Astrocyte (in vitro differentiated cells and primary cell): Measurements from ENCODE around the gene ORMDL1. TPM values are rescaled to one million over a fixed set of nuclear protein-coding genes. Genes with fewer than 3 reads are reported as not detected.

Source experiments
- DNase-seq: peaks from one replicate; pipeline ENCODE4 v3.0.0-alpha.2; 2010; ENCODE audit warnings: low read depth
- FAIRE-seq: peaks from 2 replicates; lab custom pipeline; 2011; peaks lifted over from hg19 to GRCh38; lab: Jason Lieb, UNC
- H2AFZ ChIP-seq: 2 replicates; pipeline ENCODE4 v1.6.0; 2012; ENCODE audit warnings: low read depth, low read length, inconsistent platforms
- H3K27ac ChIP-seq: 2 replicates; pipeline ENCODE4 v1.5.1; 2011; ENCODE audit warnings: low read depth, low read length, inconsistent platforms
- H3K27me3 ChIP-seq: 2 replicates; pipeline ENCODE4 v1.6.0; 2011; ENCODE audit warnings: low read length, inconsistent platforms; ENCODE audit not compliant: insufficient read depth
- H3K36me3 ChIP-seq: 2 replicates; pipeline ENCODE4 v1.5.1; 2011; ENCODE audit warnings: low read length, inconsistent platforms; ENCODE audit not compliant: insufficient read depth
- H3K4me1 ChIP-seq: 2 replicates; pipeline ENCODE4 v1.5.1; 2011; ENCODE audit warnings: low read length, inconsistent platforms; ENCODE audit not compliant: insufficient read depth
- H3K4me2 ChIP-seq: 2 replicates; pipeline ENCODE4 v1.6.0; 2012; ENCODE audit warnings: low read length, inconsistent platforms
- H3K4me3 ChIP-seq: 2 replicates; pipeline ENCODE4 v1.5.1; 2011; ENCODE audit warnings: low read depth, mild to moderate bottlenecking, low read length, inconsistent platforms; ENCODE audit not compliant: insufficient read depth
- H3K79me2 ChIP-seq: 2 replicates; pipeline ENCODE4 v1.6.0; 2012; ENCODE audit warnings: mild to moderate bottlenecking, low read length, inconsistent platforms; ENCODE audit not compliant: insufficient read depth
- H3K9ac ChIP-seq: 2 replicates; pipeline ENCODE4 v1.6.0; 2012; ENCODE audit warnings: mild to moderate bottlenecking, low read length, inconsistent platforms
- H3K9me3 ChIP-seq: 2 replicates; pipeline ENCODE4 v1.5.1; 2012; ENCODE audit warnings: low read depth, mild to moderate bottlenecking, low read length, inconsistent platforms; ENCODE audit not compliant: insufficient read depth
- H4K20me1 ChIP-seq: 2 replicates; pipeline ENCODE4 v1.6.0; 2012; ENCODE audit warnings: low read length, inconsistent platforms; ENCODE audit not compliant: insufficient read depth
- H3K27ac Mint-ChIP-seq: one replicate; pipeline ENCODE4 v1.8.0; 2021; ENCODE audit warnings: mild to moderate bottlenecking, mixed read lengths; ENCODE audit not compliant: unreplicated experiment
- H3K27me3 Mint-ChIP-seq: one replicate; pipeline ENCODE4 v1.8.0; 2021; ENCODE audit warnings: low read depth, mixed read lengths; ENCODE audit not compliant: unreplicated experiment
- H3K36me3 Mint-ChIP-seq: one replicate; pipeline ENCODE4 v1.8.0; 2021; ENCODE audit warnings: low read depth, mixed read lengths; ENCODE audit not compliant: unreplicated experiment
- H3K4me1 Mint-ChIP-seq: one replicate; pipeline ENCODE4 v1.8.0; 2021; ENCODE audit warnings: low read depth, mixed read lengths; ENCODE audit not compliant: unreplicated experiment
- H3K4me3 Mint-ChIP-seq: one replicate; pipeline ENCODE4 v1.8.0; 2021; ENCODE audit warnings: mild to moderate bottlenecking, moderate library complexity, mixed read lengths; ENCODE audit not compliant: unreplicated experiment
- H3K9me3 Mint-ChIP-seq: one replicate; pipeline ENCODE4 v1.8.0; 2021; ENCODE audit warnings: mild to moderate bottlenecking, mixed read lengths; ENCODE audit not compliant: unreplicated experiment
- EZH2 ChIP-seq: IDR thresholded peaks from 2 replicates; pipeline ENCODE4 v1.6.1; 2012; ENCODE audit warnings: mild to moderate bottlenecking, low read length, inconsistent platforms; ENCODE audit not compliant: insufficient read depth
- total RNA-seq: library from RNA; stranded (reverse); gene quantifications from 2 replicates; pipeline ENCODE4 v1.2.1, GENCODE V29; 2021
- TF ChIP-seq, protein P1 (sequence below): IDR thresholded peaks from 2 replicates; pipeline ENCODE4 v1.5.1; 2011; ENCODE audit warnings: low read depth, mild to moderate bottlenecking, inconsistent platforms, low read length, moderate library complexity; ENCODE audit not compliant: insufficient read depth

Gene ORMDL1
- total RNA-seq, 1 donor from 2014 or later, result 49.3 TPM

DNA sequence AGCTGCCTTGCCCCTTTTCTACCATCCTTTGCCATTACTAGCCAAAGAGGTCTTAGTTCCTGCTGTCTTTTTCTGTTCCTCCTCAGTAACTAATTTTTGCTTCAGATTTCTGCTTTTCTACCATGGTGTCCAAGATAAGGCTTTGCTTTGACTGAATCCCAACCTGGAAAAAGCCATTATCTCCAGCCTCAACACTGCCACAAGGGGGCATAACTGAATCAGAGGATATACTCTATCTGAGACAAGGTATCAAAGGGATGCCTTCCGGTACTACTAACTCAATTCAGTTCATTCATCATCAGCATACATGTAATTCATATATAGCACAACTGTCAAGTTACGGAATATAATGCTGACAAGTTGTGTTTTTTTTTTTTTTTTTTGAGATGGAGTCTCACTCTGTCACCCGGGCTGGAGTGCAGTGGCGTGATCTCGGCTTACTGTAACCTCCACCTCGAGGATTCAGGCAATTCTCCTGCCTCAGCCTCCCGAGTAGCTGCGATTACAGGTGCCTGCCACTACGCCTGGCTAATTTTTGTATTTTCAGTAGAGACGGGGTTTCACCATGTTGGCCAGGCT lies 33.0 kb downstream of the ORMDL1 start:
- H3K9ac ChIP-seq, result no peak overlapping the region
- H3K4me1 Mint-ChIP-seq, result no peaks in the 10 kb centered on the region
- no peaks in the 10 kb centered on the region for H3K27me3 Mint-ChIP-seq
- H3K36me3 Mint-ChIP-seq, result no peaks in the 10 kb centered on the region
- H3K27ac ChIP-seq, result no peak overlapping the region
- H4K20me1 ChIP-seq, result no peaks in the 10 kb centered on the region
- no peak overlapping the region for H3K4me2 ChIP-seq
- no peak overlapping the region for H3K4me3 Mint-ChIP-seq
- no peaks in the 10 kb centered on the region for H3K27me3 ChIP-seq
- H2AFZ ChIP-seq, result no peak overlapping the region
- H3K27ac Mint-ChIP-seq, result no peak overlapping the region
- peaks cover 9% of the 10 kb centered on the region for H3K36me3 ChIP-seq
- no peaks in the 10 kb centered on the region for H3K9me3 Mint-ChIP-seq
- H3K4me3 ChIP-seq, result no peak overlapping the region
- TF ChIP-seq, protein P1, sequence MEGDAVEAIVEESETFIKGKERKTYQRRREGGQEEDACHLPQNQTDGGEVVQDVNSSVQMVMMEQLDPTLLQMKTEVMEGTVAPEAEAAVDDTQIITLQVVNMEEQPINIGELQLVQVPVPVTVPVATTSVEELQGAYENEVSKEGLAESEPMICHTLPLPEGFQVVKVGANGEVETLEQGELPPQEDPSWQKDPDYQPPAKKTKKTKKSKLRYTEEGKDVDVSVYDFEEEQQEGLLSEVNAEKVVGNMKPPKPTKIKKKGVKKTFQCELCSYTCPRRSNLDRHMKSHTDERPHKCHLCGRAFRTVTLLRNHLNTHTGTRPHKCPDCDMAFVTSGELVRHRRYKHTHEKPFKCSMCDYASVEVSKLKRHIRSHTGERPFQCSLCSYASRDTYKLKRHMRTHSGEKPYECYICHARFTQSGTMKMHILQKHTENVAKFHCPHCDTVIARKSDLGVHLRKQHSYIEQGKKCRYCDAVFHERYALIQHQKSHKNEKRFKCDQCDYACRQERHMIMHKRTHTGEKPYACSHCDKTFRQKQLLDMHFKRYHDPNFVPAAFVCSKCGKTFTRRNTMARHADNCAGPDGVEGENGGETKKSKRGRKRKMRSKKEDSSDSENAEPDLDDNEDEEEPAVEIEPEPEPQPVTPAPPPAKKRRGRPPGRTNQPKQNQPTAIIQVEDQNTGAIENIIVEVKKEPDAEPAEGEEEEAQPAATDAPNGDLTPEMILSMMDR, result peak; percentile 55
- TF ChIP-seq EZH2, result no peak
- no peaks in the 10 kb centered on the region for H3K4me1 ChIP-seq
- H3K79me2 ChIP-seq, result no peaks in the 10 kb centered on the region
- H3K9me3 ChIP-seq, result no peaks in the 10 kb centered on the region
- DNase-seq, result no peak
- FAIRE-seq, result no peak

GRCh38 chr2:189729430-189729829 lies 54.7 kb downstream of the ORMDL1 start:
- Mint-ChIP-seq H3K4me3 (no peak overlapping the region), H3K4me1 (no peaks in the 10 kb centered on the region), H3K27ac (no peak overlapping the region), H3K36me3 (no peaks in the 10 kb centered on the region), H3K9me3 (no peaks in the 10 kb centered on the region), H3K27me3 (no peaks in the 10 kb centered on the region)
- no peaks in the 10 kb centered on the region for H4K20me1 ChIP-seq
- no peaks in the 10 kb centered on the region for H3K4me1 ChIP-seq
- H3K79me2 ChIP-seq, result no peaks in the 10 kb centered on the region
- TF ChIP-seq EZH2, result no peak
- TF ChIP-seq, protein P1, result no peak
- no peaks in the 10 kb centered on the region for H3K9me3 ChIP-seq
- no peak overlapping the region for H3K9ac ChIP-seq
- DNase-seq (no peak), FAIRE-seq (no peak)
- H3K27me3 ChIP-seq, result no peaks in the 10 kb centered on the region
- H3K4me3 ChIP-seq, result no peak overlapping the region
- no peak overlapping the region for H3K27ac ChIP-seq
- no peak overlapping the region for H3K4me2 ChIP-seq
- H2AFZ ChIP-seq, result no peak overlapping the region
- no peaks in the 10 kb centered on the region for H3K36me3 ChIP-seq

GRCh38 chr2:189726849-189727248 lies 57.3 kb downstream of the ORMDL1 start:
- Histone ChIP-seq H3K27me3 (no peaks in the 10 kb centered on the region), H2AFZ (no peak overlapping the region), H3K27ac (no peak overlapping the region), H3K9me3 (no peaks in the 10 kb centered on the region), H3K36me3 (no peaks in the 10 kb centered on the region), H4K20me1 (no peaks in the 10 kb centered on the region), H3K4me2 (no peak overlapping the region), H3K79me2 (no peaks in the 10 kb centered on the region), H3K4me1 (no peaks in the 10 kb centered on the region), H3K4me3 (no peak overlapping the region), H3K9ac (no peak overlapping the region)
- Mint-ChIP-seq H3K9me3 (no peaks in the 10 kb centered on the region), H3K36me3 (no peaks in the 10 kb centered on the region), H3K4me3 (no peak overlapping the region), H3K27ac (no peak overlapping the region), H3K4me1 (no peaks in the 10 kb centered on the region), H3K27me3 (no peaks in the 10 kb centered on the region)
- FAIRE-seq (no peak), DNase-seq (no peak)
- TF ChIP-seq EZH2, result no peak
